PFSK-1 (cell line): ENCODE measurements around the gene RPL29.

Source experiments
- FOXP2 ChIP-seq: optimal IDR thresholded peaks from 2 replicates; pipeline ENCODE3; 2011; ENCODE audit warnings: borderline replicate concordance, control low read depth, inconsistent platforms; ENCODE audit not compliant: insufficient read depth; ENCODE audit errors: extremely low read length, extremely low read depth
- POLR2AphosphoS5 ChIP-seq: IDR thresholded peaks from 2 replicates; pipeline ENCODE4 v1.6.1; 2012; ENCODE audit warnings: low read depth, mild to moderate bottlenecking, control low read depth, low read length, moderate library complexity
- REST ChIP-seq, 2 experiments: IDR thresholded peaks; 2 replicates each; pipeline versions ENCODE4 v1.6.1 to v1.8.0; 2011 to 2012; ENCODE audit warnings: low read depth in 2 of 2, low read length in 2 of 2, control low read depth in 1 of 2, inconsistent platforms in 1 of 2, mild to moderate bottlenecking in 1 of 2, moderate library complexity in 1 of 2; ENCODE audit not compliant: insufficient read depth in 1 of 2
- SIN3A ChIP-seq: IDR thresholded peaks from 2 replicates; pipeline ENCODE4 v1.6.1; 2012; ENCODE audit warnings: mild to moderate bottlenecking, low read length, moderate library complexity, borderline replicate concordance; ENCODE audit not compliant: insufficient read depth
- TAF1 ChIP-seq: IDR thresholded peaks from 2 replicates; pipeline ENCODE4 v1.6.1; 2012; ENCODE audit warnings: low read length, control low read depth, borderline replicate concordance; ENCODE audit not compliant: insufficient read depth

RPL29 gene

GRCh38 chr3:52026041-52026440 is 30.3 kb upstream of the RPL29 start:
- TF ChIP-seq REST (IDR thresholded peaks at IDR 0.05; ENCODE audit: insufficient read depth in 1 of 2, low read depth in 2 of 2, low read length in 2 of 2) (no peak), TAF1 (no peak), SIN3A (no peak), FOXP2 (no peak), POLR2AphosphoS5 (no peak)

DNA sequence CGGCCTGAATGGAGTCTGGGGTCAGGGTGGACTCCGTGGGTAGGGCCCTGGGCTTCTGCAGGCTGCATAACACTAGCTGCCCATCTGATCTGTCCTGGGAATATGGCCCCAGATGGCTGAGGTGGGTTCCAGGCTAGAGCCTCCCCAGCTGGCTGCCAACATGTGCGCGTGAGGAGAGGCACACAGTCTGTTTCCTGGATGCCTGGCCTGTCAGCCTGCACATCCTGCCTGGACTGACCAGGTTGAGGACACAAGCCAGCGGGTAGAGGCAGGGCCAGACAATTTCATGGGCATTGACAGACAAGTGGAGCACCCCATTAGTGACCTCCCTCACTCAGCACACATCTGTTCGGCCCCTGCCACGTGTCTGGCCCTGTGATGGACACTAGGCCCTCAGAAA is 29.8 kb upstream of the RPL29 start:
- TF ChIP-seq POLR2AphosphoS5, result no peak
- TF ChIP-seq REST (IDR thresholded peaks at IDR 0.05; ENCODE audit: insufficient read depth in 1 of 2, low read depth in 2 of 2, low read length in 2 of 2), result no peak
- no peak for TF ChIP-seq SIN3A
- no peak for TF ChIP-seq FOXP2
- no peak for TF ChIP-seq TAF1

- no peak for TF ChIP-seq REST (IDR thresholded peaks at IDR 0.05; ENCODE audit: insufficient read depth in 1 of 2, low read depth in 2 of 2, low read length in 2 of 2)
- TF ChIP-seq FOXP2, result no peak
These were observed 29.2 kb upstream of the RPL29 start for GRCh38 chr3:52024765-52025452.

DNA sequence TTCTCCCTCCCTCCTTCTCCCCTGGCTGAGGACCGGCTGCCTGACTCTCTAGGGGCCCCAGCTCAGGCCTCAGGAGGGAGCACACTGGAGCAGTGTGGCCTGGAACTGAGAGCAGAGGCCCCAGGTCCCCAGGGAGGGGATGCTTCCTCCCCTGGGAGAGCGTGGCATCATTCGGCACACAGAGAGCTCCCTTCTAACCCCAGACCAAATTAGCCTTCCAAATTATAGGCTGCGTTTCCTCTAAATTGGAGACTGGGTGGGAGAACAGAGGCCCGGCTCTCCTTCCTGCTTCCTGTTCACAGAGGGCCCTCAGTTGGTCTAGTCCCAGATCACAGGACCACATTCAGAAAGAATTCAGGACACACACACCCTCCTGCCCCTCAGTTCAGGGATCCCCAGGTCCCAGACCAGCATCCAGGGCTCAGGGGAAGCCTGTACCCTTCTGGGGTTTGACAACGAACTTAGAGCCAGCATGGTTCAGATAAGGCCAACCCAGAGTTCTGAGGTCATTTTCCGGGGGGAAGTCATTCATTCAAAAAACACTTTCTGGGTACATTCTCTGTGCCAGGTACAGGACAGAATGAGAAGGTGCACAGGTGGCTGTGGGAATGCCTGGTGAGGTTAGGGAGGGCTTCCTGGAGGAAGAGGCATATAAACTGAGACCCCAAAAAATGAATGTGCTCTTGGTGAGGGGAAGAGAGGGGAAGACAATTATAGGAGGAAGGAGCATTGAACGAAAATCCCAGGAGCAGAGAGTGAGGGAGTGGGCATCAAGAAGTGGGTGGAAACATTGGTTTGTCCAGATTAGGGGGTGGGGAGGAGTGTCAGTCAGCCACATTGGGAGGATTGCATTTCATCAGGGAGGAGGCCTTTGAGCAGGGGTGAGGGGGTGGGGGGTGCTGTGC is 28.4 kb upstream of the RPL29 start:
- no peak for TF ChIP-seq REST (IDR thresholded peaks at IDR 0.05; ENCODE audit: insufficient read depth in 1 of 2, low read depth in 2 of 2, low read length in 2 of 2)
- TF ChIP-seq TAF1, result no peak
- no peak for TF ChIP-seq SIN3A
- no peak for TF ChIP-seq POLR2AphosphoS5
- no peak for TF ChIP-seq FOXP2
